ENCODE measurements around the gene JADE2.

The JADE2 gene

GRCh38 chr5:134564396-134564795, 38.9 kb downstream of the JADE2 start:
- no peak overlapping the region for H3K27ac Mint-ChIP-seq
- peaks cover 7% of the 10 kb centered on the region for H3K4me1 Mint-ChIP-seq
- H3K27me3 Mint-ChIP-seq = no peaks in the 10 kb centered on the region
- no peak overlapping the region for H3K4me3 Mint-ChIP-seq
- H3K36me3 Mint-ChIP-seq = peaks cover 11% of the 10 kb centered on the region
- H3K9me3 Mint-ChIP-seq = no peaks in the 10 kb centered on the region

DNA sequence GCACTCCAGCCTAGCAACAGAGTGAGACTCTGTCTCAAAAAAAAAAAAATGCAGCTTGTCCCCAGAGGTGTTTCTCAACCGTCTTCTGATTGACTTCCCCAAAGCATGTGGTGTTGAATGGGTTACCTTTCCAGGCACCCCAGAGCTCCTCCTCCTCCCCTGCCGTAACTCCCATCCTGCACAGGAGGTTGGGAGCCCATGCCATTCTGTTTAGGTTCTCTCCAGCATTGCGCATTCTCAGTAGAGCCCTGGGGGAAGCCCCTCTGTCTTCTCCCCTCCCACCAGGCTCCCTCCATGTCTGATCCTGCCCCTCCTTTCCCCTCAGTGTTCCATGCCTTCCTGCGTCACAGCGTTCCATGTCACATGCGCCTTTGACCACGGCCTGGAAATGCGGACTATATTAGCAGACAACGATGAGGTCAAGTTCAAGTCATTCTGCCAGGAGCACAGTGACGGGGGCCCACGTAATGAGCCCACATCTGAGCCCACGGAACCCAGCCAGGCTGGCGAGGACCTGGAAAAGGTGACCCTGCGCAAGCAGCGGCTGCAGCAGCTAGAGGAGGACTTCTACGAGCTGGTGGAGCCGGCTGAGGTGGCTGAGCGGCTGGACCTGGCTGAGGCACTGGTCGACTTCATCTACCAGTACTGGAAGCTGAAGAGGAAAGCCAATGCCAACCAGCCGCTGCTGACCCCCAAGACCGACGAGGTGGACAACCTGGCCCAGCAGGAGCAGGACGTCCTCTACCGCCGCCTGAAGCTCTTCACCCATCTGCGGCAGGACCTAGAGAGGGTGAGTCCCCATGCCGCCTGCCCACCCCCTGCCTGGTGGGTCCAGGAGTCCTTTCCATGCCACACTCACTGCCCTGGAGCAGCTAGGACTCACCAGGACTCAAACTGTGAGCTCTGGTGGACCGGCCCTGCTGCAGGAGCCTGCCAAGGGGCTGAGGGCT, 40.6 kb downstream of the JADE2 start:
- peaks cover 12% of the 10 kb centered on the region for H3K36me3 Mint-ChIP-seq
- no peaks in the 10 kb centered on the region for H3K4me1 Mint-ChIP-seq
- H3K27ac Mint-ChIP-seq = peak overlapping the region; percentile 43
- no peaks in the 10 kb centered on the region for H3K27me3 Mint-ChIP-seq
- H3K9me3 Mint-ChIP-seq = no peaks in the 10 kb centered on the region
- no peak overlapping the region for H3K4me3 Mint-ChIP-seq

GRCh38 chr5:134566741-134567221, 41.3 kb downstream of the JADE2 start:
- Mint-ChIP-seq H3K27ac (peak overlapping the region; percentile 10), H3K4me3 (no peak overlapping the region), H3K36me3 (peaks cover 12% of the 10 kb centered on the region), H3K27me3 (no peaks in the 10 kb centered on the region), H3K4me1 (no peaks in the 10 kb centered on the region), H3K9me3 (no peaks in the 10 kb centered on the region)

DNA sequence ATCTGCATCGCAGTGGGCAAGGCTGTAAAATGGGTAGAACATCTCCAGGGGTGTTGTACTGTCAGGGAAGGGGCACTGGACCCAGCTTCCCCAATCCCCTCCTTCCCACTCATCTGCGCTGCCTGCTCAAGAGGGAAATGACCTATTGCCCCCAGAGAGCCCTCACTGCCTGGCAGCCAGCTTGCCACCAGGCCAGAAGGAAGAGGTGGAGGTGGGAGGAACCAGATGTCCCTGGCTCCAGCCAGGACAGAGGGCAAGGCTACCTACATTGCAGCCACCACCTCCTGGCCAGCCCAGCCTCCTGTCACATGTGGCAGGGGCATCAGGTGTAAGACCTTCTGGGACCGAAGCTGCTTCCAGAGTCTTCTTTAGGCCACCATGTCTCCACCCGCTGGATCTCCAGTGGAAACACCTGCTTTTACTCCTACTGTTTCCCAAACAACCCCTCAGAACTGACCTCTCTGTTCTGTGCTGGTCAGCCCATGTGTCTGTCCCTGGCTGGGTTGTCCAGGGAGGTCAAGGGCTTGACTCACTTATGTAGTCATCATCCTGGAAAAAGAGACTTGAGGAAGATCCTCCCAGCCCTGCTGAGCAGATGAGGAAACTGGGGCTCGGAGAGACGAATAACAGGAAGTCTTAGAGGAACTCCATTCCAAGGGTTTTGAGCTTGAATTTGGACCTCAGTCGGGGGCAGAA, 42.3 kb downstream of the JADE2 start:
- H3K9me3 Mint-ChIP-seq = no peaks in the 10 kb centered on the region
- H3K27me3 Mint-ChIP-seq = no peaks in the 10 kb centered on the region
- no peaks in the 10 kb centered on the region for H3K4me1 Mint-ChIP-seq
- no peak overlapping the region for H3K4me3 Mint-ChIP-seq
- peaks cover 10% of the 10 kb centered on the region for H3K36me3 Mint-ChIP-seq
- peak overlapping the region; percentile 76 for H3K27ac Mint-ChIP-seq

GRCh38 chr5:134568337-134568700, 42.8 kb downstream of the JADE2 start:
- peaks cover 10% of the 10 kb centered on the region for H3K36me3 Mint-ChIP-seq

GRCh38 chr5:134568761-134569695, 43.6 kb downstream of the JADE2 start:
- Mint-ChIP-seq H3K9me3 (no peaks in the 10 kb centered on the region), H3K36me3 (peaks cover 10% of the 10 kb centered on the region), H3K4me3 (no peak overlapping the region), H3K27me3 (no peaks in the 10 kb centered on the region), H3K27ac (peak overlapping the region; percentile 69), H3K4me1 (no peaks in the 10 kb centered on the region)

More at GRCh38 chr5:134568337-134568700, 42.8 kb downstream of the JADE2 start:
- H3K4me1 Mint-ChIP-seq = no peaks in the 10 kb centered on the region
- no peak overlapping the region for H3K4me3 Mint-ChIP-seq
- H3K27me3 Mint-ChIP-seq = no peaks in the 10 kb centered on the region
- H3K27ac Mint-ChIP-seq = peak overlapping the region; percentile 76
- no peaks in the 10 kb centered on the region for H3K9me3 Mint-ChIP-seq

DNA sequence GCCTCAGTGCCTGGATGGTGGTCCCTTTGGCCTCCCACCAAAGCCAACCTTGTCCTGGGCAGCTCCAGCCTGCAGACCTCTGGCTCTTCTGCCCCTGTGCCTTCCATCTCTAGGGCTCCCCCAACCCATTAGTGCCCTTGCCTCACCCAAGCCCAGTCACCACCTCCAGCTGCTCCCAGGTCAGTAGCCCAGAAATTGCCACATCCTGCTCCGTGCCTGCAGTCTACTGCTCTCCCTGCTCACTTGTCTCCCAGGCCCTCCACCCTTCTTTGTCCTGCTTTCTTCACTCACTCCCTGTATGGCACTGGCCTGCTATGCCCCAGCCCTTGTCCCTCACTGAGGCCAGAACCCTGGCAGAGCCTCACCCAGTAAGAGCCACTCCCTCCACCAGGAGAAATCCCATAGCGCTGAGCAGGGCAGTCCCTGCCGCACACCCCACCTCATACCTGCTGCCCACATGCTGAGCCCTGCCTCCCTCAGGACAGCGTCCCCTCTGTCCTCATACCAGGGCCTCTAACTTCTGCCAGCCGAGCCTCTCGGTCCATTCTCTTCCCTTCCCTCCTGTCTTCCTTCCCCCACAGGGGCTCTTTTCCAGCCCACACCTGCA, 44.4 kb downstream of the JADE2 start:
- no peaks in the 10 kb centered on the region for H3K4me1 Mint-ChIP-seq
- H3K9me3 Mint-ChIP-seq = no peaks in the 10 kb centered on the region
- H3K27me3 Mint-ChIP-seq = no peaks in the 10 kb centered on the region
- peak overlapping the region; percentile 76 for H3K27ac Mint-ChIP-seq
- H3K4me3 Mint-ChIP-seq = no peak overlapping the region
- H3K36me3 Mint-ChIP-seq = peaks cover 11% of the 10 kb centered on the region

DNA sequence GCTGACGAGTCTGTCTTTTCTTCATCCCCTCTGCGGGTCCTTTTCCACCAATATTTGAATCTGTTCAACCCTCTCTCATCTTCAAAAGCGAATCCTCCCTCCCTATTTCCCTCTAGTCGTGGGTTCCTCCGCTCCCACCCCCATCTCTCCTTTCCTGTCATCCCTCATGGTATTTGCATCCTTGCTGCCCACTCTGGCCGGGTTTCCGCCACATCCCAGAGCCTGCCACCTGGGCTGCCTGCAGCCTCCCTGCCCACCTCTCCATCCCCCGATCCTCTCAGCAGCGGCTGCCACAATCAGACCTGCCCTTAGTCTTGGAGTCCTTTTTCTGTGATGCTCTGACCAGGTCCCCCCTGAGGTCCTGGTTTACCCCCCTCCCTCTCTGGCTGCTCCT, 44.9 kb downstream of the JADE2 start:
- Mint-ChIP-seq H3K36me3 (peaks cover 11% of the 10 kb centered on the region), H3K4me1 (no peaks in the 10 kb centered on the region)

GRCh38 chr5:134570886-134571285, 45.4 kb downstream of the JADE2 start:
- Mint-ChIP-seq H3K9me3 (no peaks in the 10 kb centered on the region), H3K27me3 (no peaks in the 10 kb centered on the region), H3K4me3 (no peak overlapping the region), H3K27ac (no peak overlapping the region), H3K36me3 (peaks cover 10% of the 10 kb centered on the region), H3K4me1 (no peaks in the 10 kb centered on the region)

More for the DNA sequence above, 44.9 kb downstream of the JADE2 start:
- H3K27ac Mint-ChIP-seq = peak overlapping the region; percentile 76
- no peaks in the 10 kb centered on the region for H3K27me3 Mint-ChIP-seq
- no peaks in the 10 kb centered on the region for H3K9me3 Mint-ChIP-seq
- no peak overlapping the region for H3K4me3 Mint-ChIP-seq

DNA sequence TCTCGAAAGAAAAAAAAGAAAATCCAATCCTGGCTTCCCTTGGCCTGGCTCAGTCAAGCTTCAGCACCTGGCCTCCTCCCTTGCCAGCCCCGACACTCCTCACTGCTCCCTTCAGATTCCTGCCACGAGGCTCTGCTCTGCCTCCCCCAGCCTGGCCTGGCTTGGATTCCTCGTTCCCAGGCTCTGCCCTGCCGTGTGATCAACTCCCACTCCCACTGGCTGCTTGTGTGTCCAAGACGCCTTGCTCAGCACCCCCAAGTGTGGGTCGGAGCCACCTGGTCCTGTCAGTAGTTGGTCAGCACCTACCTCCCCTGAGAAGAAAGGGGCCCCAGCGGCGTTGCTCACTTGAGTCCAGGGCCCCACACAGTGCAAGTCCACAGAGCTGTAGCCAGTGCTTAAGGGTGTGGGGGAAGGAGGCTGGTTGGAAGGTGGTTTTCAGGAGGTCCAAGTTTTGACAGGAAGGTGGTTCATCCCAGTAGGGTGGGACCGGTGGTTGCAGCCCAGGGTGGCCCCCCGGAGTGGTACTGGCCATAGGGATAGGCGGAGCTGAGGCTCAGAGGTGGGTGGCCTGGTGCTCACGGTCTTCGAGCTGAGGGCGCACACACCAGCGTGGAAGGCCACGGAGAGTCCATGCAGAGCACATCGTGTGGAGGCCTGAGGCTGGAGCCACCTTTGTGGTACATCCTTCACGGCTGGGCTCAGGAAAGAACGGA, 46.4 kb downstream of the JADE2 start:
- Mint-ChIP-seq H3K4me3 (no peak overlapping the region), H3K9me3 (no peaks in the 10 kb centered on the region), H3K4me1 (peaks cover 4% of the 10 kb centered on the region), H3K27ac (peak overlapping the region; percentile 84), H3K36me3 (peaks cover 7% of the 10 kb centered on the region), H3K27me3 (no peaks in the 10 kb centered on the region)

- H3K27ac Mint-ChIP-seq = peak overlapping the region; percentile 14
- no peaks in the 10 kb centered on the region for H3K27me3 Mint-ChIP-seq
- peaks cover 8% of the 10 kb centered on the region for H3K36me3 Mint-ChIP-seq
- H3K9me3 Mint-ChIP-seq = no peaks in the 10 kb centered on the region
- no peak overlapping the region for H3K4me3 Mint-ChIP-seq
- peaks cover 10% of the 10 kb centered on the region for H3K4me1 Mint-ChIP-seq
Observed at GRCh38 chr5:134572811-134573210, 47.3 kb downstream of the JADE2 start.

DNA sequence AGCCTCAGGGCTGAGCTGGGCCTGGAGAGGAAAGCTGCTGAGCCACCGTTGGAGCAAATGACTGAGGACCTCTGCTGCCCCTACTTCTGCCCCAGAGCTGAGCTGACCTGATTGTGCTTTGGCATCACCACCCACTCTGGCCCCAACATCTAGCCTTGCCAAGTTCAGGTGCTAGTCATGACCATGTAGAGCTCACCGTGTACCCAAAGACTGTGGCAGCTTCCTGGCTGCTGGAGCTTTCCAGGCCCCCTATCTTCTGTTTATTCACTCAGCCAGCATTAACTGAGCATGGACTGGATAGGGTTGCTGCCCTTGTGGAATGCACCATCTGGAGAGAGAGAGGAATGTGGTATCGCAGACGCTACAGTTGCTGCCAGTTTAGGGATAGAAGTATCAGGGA, 49.1 kb downstream of the JADE2 start:
- Mint-ChIP-seq H3K9me3 (no peaks in the 10 kb centered on the region), H3K36me3 (peaks cover 10% of the 10 kb centered on the region), H3K4me3 (no peak overlapping the region), H3K27me3 (no peaks in the 10 kb centered on the region), H3K27ac (no peak overlapping the region), H3K4me1 (peaks cover 14% of the 10 kb centered on the region)

GRCh38 chr5:134575316-134575715, 49.8 kb downstream of the JADE2 start:
- Mint-ChIP-seq H3K9me3 (no peaks in the 10 kb centered on the region), H3K27me3 (no peaks in the 10 kb centered on the region), H3K4me3 (no peak overlapping the region), H3K36me3 (peaks cover 9% of the 10 kb centered on the region), H3K4me1 (peaks cover 14% of the 10 kb centered on the region), H3K27ac (peak overlapping the region; percentile 68)

DNA sequence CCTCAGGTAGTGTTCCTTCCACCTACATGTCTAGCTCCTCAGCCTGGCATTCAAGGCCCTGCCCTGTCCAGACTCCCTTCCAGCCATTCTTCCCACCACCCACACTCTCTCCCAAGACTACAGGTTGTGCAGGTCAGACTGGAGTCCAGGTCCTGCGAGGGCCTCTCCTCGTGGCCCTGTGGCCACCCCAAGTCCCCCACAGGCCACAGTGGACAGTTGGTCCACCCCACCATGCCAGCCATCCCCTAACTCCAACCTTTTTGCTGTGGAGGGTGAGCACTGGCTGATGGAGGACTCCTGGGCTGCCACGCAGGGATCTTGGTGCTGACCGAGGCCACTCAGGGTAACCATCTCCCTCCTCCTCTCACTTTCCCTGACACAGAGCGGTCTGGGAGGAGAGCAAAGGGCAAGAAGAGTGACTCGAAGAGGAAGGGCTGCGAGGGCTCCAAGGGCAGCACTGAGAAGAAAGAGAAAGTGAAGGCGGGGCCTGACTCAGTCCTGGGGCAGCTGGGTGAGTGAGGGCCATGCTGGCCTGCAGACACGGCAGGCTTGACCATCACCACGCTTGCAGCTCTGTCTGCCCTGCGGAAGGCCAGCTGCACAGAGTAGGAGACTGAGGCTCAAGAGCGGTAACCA, 51.0 kb downstream of the JADE2 start:
- H3K4me3 Mint-ChIP-seq = no peak overlapping the region
- H3K27me3 Mint-ChIP-seq = no peaks in the 10 kb centered on the region
- H3K27ac Mint-ChIP-seq = peak overlapping the region; percentile 86

More for the DNA sequence above, 51.0 kb downstream of the JADE2 start:
- peaks cover 14% of the 10 kb centered on the region for H3K4me1 Mint-ChIP-seq
- no peaks in the 10 kb centered on the region for H3K9me3 Mint-ChIP-seq
- peaks cover 9% of the 10 kb centered on the region for H3K36me3 Mint-ChIP-seq

Measured in activated naive CD4-positive, alpha-beta T cell treated with anti-CD3 and anti-CD28 coated beads, Interleukin-2, amount 50 U/mL, for 24 hours (primary cell).